Esophagus (tissue), 2 donors: ENCODE data around the gene NACC2. TPM values are rescaled to one million over a fixed set of nuclear protein-coding genes. Genes with fewer than 3 reads are reported as not detected.

Experiments
- H3K27ac ChIP-seq, 2 donors: one replicate each; pipeline ENCODE4 v1.5.1; 2013; ENCODE audit warnings: low read depth in 2 of 2, mild to moderate bottlenecking in 2 of 2, inconsistent platforms in 1 of 2, low read length in 1 of 2, moderate library complexity in 1 of 2
- H3K27me3 ChIP-seq, 2 donors: one replicate each; pipeline ENCODE4 v1.6.1; 2013; ENCODE audit warnings: low read length in 2 of 2, control low read depth in 1 of 2, mild to moderate bottlenecking in 1 of 2; ENCODE audit not compliant: insufficient read depth in 2 of 2, control insufficient read depth in 1 of 2
- H3K36me3 ChIP-seq, 2 donors: one replicate each; pipeline ENCODE4 v1.6.1; 2013; ENCODE audit warnings: low read length in 1 of 2; ENCODE audit not compliant: control insufficient read depth in 2 of 2, insufficient read depth in 2 of 2
- H3K4me1 ChIP-seq, 2 donors: one replicate each; pipeline ENCODE4 v1.6.1; 2013; ENCODE audit warnings: low read length in 1 of 2; ENCODE audit not compliant: control insufficient read depth in 2 of 2, insufficient read depth in 2 of 2
- H3K4me3 ChIP-seq, 2 donors: one replicate each; pipeline ENCODE4 v1.5.1; 2013; ENCODE audit warnings: low read length in 2 of 2, mild to moderate bottlenecking in 2 of 2, low read depth in 1 of 2, moderate library complexity in 1 of 2
- H3K9me3 ChIP-seq, 2 donors: one replicate each; pipeline ENCODE4 v1.6.1; 2013; ENCODE audit warnings: mild to moderate bottlenecking in 2 of 2, low read depth in 1 of 2, low read length in 1 of 2, moderate library complexity in 1 of 2; ENCODE audit not compliant: control insufficient read depth in 2 of 2, insufficient read depth in 1 of 2
- WGBS, 2 donors: extraction: QIAGEN DNeasy Blood & Tissue Kit; methylation state at CpG; one replicate each; pipeline ENCODE4 v1.1.7; 2013; 5-methylcytosine and 5-hydroxymethylcytosine counted together
- polyA plus RNA-seq, 2 donors: library from polyadenylated mRNA; stranded (reverse); fragments of 200-250 nt; gene quantifications; one replicate each; pipeline ENCODE4 v1.2.3, GENCODE V29; 2013
- donor health status: healthy with polysubstance abuse.
- donor health status: Bipolar disorder and iron deficiency.

NACC2 gene
- polyA plus RNA-seq, 2 donors: 3.2 to 4.5 TPM

DNA sequence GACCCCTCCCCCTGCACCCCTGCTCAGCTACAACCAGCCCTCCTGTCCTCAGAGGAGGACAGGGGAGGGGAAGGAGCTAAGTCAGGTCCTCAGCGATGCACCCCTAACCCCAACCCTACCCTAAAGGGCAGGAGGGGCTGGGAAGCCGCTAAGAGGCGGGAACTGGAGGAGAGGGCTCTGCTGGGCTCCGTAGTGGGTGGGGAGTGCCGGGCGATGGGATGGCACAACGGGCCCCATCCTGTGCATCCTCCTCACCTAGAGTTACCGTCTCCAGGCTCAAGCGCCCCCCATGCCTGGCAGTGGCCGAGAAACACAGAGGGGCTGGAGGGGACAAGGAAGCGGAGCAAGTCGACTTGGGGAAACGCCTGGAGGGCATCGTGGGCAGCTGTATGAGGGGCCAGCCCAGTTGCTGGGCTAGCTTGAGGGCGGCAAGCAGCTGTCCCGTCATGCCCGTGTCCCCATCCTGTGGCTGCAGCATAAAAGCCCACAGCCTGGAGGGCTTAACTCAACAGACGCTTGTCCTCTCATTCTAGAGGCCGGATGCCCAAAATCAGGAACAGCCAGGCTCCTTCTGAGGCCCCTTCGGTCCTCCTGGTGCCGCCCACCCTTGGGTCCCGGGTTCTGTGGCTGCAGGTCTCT, 110.9 kb downstream of the NACC2 start:
- H3K4me3 ChIP-seq: no peak overlapping the region
- no peak overlapping the region for H3K27ac ChIP-seq
- no peaks in the 10 kb centered on the region for H3K36me3 ChIP-seq
- no peaks in the 10 kb centered on the region for H3K27me3 ChIP-seq
- WGBS, 2 donors: 69 to 71% methylated on average over 22 of the region's 22 CpGs
- no peaks in the 10 kb centered on the region for H3K9me3 ChIP-seq
- peaks cover 0 to under 1% of the 10 kb centered on the region in 2 donors for H3K4me1 ChIP-seq

GRCh38 chr9:135983208-135984071, 111.6 kb downstream of the NACC2 start:
- H3K27me3 ChIP-seq: no peaks in the 10 kb centered on the region
- no peaks in the 10 kb centered on the region for H3K36me3 ChIP-seq
- no peak overlapping the region for H3K27ac ChIP-seq
- peaks cover 0 to 7% of the 10 kb centered on the region in 2 donors for H3K4me1 ChIP-seq
- 64 to 68% methylated on average over 26 of the region's 26 CpGs for WGBS, 2 donors
- H3K4me3 ChIP-seq: no peak overlapping the region
- H3K9me3 ChIP-seq: no peaks in the 10 kb centered on the region

- H3K4me3 ChIP-seq: no peak overlapping the region
- no peaks in the 10 kb centered on the region for H3K27me3 ChIP-seq
- 69 to 71% methylated on average over 23 to 24 of the region's 24 CpGs for WGBS, 2 donors
- H3K4me1 ChIP-seq: peaks cover 0 to 7% of the 10 kb centered on the region in 2 donors
- no peak overlapping the region for H3K27ac ChIP-seq
- no peaks in the 10 kb centered on the region for H3K36me3 ChIP-seq
- H3K9me3 ChIP-seq: no peaks in the 10 kb centered on the region
Measured at GRCh38 chr9:135982499-135983207, 112.4 kb downstream of the NACC2 start.

DNA sequence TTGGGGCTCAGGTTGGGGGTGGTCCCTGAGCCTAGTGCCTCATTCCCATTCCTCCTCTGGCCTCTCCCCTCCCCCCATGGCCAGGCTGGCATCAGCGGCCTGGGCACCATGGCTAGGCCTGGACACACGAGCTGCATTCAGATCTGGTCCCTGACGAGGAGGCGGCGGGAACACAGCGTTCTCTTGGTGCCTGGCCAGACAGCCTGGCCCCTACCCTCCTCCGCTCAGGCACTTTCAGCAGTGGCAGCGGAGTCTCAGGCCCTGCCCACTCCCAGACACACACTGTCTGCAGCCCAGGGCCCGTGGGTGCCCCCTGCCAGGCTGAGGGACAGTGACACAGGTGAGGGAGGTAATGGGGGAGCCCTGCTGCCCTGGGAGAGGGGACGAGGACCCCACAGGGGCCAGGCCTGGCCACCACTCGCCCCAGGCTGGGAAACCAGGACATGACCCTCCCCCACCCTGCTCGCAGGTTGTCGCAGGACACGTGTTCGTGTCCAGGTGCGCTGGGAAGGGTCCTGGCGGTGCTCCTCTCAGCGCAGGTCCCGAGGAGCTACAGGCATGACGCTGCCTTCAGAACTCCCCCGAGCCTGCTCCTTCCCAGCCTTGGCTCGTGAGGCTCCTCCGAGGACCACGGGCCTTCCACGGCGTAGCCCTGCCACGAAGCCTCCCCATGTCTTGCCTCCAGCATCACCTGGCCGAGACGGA, 114.0 kb downstream of the NACC2 start:
- H3K4me3 ChIP-seq: no peak overlapping the region
- no peaks in the 10 kb centered on the region for H3K9me3 ChIP-seq
- no peaks in the 10 kb centered on the region for H3K36me3 ChIP-seq
- 83 to 85% methylated on average over 28 to 29 of the region's 29 CpGs for WGBS, 2 donors
- H3K4me1 ChIP-seq: peaks cover 0 to 7% of the 10 kb centered on the region in 2 donors
- H3K27ac ChIP-seq: no peak overlapping the region
- H3K27me3 ChIP-seq: no peaks in the 10 kb centered on the region

DNA sequence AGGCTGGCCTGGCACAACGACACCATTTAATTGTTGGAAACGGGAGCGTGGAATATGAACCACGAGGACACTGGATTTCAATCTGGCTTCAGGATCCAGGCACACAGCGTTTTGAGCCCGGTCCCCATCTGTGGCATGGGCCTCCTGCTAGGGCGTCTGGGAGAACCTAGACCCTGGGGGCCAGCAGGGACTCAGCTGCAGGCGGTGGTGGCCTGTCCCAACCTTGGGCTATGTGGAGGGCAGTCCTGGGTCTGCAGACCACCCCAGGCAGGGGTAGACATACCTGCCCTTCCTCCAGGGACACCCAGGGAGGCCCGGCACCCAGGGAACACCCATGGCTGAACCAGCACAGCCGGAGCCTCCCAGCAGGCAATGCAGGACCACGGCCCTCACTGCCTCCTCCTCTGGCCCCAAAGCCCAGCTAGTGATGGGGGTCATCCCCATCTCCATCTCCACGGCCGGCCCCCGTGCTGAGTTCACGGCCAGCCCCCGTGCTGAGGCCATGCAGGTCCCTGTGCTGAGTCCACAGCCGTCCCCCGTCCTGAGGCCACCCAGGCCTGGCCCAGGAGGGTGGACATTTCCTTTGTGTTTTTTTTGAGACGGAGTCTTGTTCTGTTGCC, 115.4 kb downstream of the NACC2 start:
- no peak overlapping the region for H3K27ac ChIP-seq
- no peak overlapping the region for H3K4me3 ChIP-seq
- no peaks in the 10 kb centered on the region for H3K36me3 ChIP-seq
- H3K4me1 ChIP-seq: peaks cover 0 to 7% of the 10 kb centered on the region in 2 donors
- H3K9me3 ChIP-seq: no peaks in the 10 kb centered on the region
- WGBS, 2 donors: 61 to 65% methylated on average over 17 to 19 of the region's 19 CpGs
- no peaks in the 10 kb centered on the region for H3K27me3 ChIP-seq

DNA sequence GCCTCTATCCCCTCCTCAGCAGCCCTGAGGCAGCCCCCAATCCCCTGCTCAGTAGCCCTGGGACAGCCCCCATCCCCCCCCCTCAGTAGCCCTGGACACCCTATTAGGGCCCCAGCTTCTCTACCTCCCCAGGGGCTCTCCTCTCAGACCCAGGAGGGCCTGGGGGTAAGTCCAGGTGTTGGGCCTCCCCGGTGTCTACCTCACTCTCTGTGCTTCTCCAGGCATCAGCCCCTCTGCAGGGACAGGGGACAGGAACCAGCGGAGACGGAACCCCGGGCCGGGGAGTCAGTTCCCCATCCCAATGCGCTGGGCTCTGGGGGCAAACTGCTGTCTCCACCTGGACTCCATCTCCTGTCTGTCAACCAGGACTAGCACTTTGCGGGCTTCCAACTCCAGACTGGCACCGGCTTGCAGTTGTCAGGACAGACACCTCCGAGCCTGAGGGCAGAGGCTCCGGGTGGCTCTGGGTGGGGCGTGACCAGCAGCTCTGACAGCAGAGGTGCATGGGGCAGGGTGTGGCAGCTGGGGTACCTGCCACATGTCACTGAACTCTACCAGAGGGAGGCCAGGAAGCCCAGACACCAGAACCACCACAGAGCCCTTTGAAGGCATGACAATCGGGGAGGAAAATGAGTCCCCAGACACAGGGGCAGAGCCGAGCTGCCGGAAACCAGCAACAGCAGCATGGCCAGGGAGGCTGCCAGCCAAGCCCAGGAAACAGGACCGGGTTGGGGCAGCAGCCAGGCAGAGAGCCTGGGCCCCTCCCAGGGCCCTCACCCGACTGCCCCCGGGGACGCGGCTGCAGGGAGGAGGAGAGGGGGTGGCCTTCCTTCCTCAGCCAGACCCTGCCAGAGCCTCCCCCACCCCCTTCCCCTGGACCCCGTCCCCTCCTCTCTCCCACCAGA, 116.2 kb downstream of the NACC2 start:
- WGBS, 2 donors: 25 to 36% methylated on average over 16 to 20 of the region's 20 CpGs
- Histone ChIP-seq H3K27ac (no peak overlapping the region), H3K4me3 (no peak overlapping the region), H3K9me3 (no peaks in the 10 kb centered on the region), H3K27me3 (no peaks in the 10 kb centered on the region), H3K36me3 (no peaks in the 10 kb centered on the region), H3K4me1 (peaks cover 0 to 7% of the 10 kb centered on the region in 2 donors)

GRCh38 chr9:135976944-135977343, 118.1 kb downstream of the NACC2 start:
- peaks cover 0 to 7% of the 10 kb centered on the region in 2 donors for H3K4me1 ChIP-seq
- H3K27ac ChIP-seq: no peak overlapping the region
- H3K9me3 ChIP-seq: no peaks in the 10 kb centered on the region
- WGBS, 2 donors: 48 to 55% methylated on average over 11 to 13 of the region's 13 CpGs
- no peaks in the 10 kb centered on the region for H3K27me3 ChIP-seq
- H3K36me3 ChIP-seq: no peaks in the 10 kb centered on the region
- no peak overlapping the region for H3K4me3 ChIP-seq

- H3K27ac ChIP-seq: no peak overlapping the region
- H3K4me1 ChIP-seq: peaks cover 0 to 7% of the 10 kb centered on the region in 2 donors
- H3K36me3 ChIP-seq: no peaks in the 10 kb centered on the region
- H3K9me3 ChIP-seq: no peaks in the 10 kb centered on the region
- WGBS, 2 donors: 80% methylated on average over 13 of the region's 13 CpGs
- no peak overlapping the region for H3K4me3 ChIP-seq
- H3K27me3 ChIP-seq: no peaks in the 10 kb centered on the region
Measured at GRCh38 chr9:135976531-135976930, 118.6 kb downstream of the NACC2 start.
